Osteoblast (primary cell): ENCODE measurements around the gene MYT1. TPM values are rescaled to one million over a fixed set of nuclear protein-coding genes. Genes with fewer than 3 reads are reported as not detected.
"Not testable (repeated sequence)": the region's sequence is repeated elsewhere in the genome, so short reads cannot be mapped to it uniquely, and the experiment has no call there.

Experiments used
- DNase-seq: peaks from one replicate; pipeline ENCODE4 v3.0.0; 2011; ENCODE audit warnings: low spot score, mixed read lengths; ENCODE audit not compliant: insufficient read length; ENCODE audit errors: missing footprints
- H2AFZ ChIP-seq: 2 replicates; pipeline ENCODE4 v1.6.0; 2011; ENCODE audit warnings: mild to moderate bottlenecking, low read length
- H3K27ac ChIP-seq: 2 replicates; pipeline ENCODE4 v1.5.1; 2011; ENCODE audit warnings: mild to moderate bottlenecking, low read depth, low read length, moderate library complexity
- H3K27me3 ChIP-seq: 2 replicates; pipeline ENCODE4 v1.6.0; 2012; ENCODE audit warnings: mild to moderate bottlenecking, control low read depth, inconsistent platforms, low read length, moderate library complexity; ENCODE audit not compliant: insufficient read depth
- H3K36me3 ChIP-seq: 2 replicates; pipeline ENCODE4 v1.5.1; 2011; ENCODE audit warnings: mild to moderate bottlenecking, low read length, control low read depth, moderate library complexity; ENCODE audit not compliant: insufficient read depth
- H3K4me1 ChIP-seq: 2 replicates; pipeline ENCODE4 v1.5.1; 2011; ENCODE audit warnings: mild to moderate bottlenecking, low read length, control low read depth, moderate library complexity; ENCODE audit not compliant: insufficient read depth
- H3K4me2 ChIP-seq: 2 replicates; pipeline ENCODE4 v1.6.0; 2011; ENCODE audit warnings: mild to moderate bottlenecking, low read length; ENCODE audit not compliant: insufficient read depth
- H3K4me3 ChIP-seq: fragments of 200-600 bp; sonication (generic); 3 replicates; pipeline ENCODE4 v1.5.1; 2012; ENCODE audit warnings: mild to moderate bottlenecking, low read length, inconsistent platforms; ENCODE audit not compliant: insufficient read depth
- H3K79me2 ChIP-seq: 2 replicates; pipeline ENCODE4 v1.6.0; 2012; ENCODE audit warnings: mild to moderate bottlenecking, low read length, control low read depth, inconsistent platforms; ENCODE audit not compliant: insufficient read depth
- H3K9me3 ChIP-seq: 2 replicates; pipeline ENCODE4 v1.5.1; 2011; ENCODE audit warnings: low read depth, low read length, control low read depth
- H4K20me1 ChIP-seq: 2 replicates; pipeline ENCODE4 v1.6.0; 2012; ENCODE audit warnings: mild to moderate bottlenecking, low read length, control low read depth; ENCODE audit not compliant: insufficient read depth
- CTCF ChIP-seq: IDR thresholded peaks from 2 replicates; pipeline ENCODE4 v1.5.1; 2011; ENCODE audit warnings: mild to moderate bottlenecking, low read depth, low read length, moderate library complexity; ENCODE audit errors: extremely low read depth
- total RNA-seq: library from RNA; depleted of rRNA; stranded (reverse); fragments of >200 nt; gene quantifications from 2 replicates; pipeline ENCODE4 v1.2.3, GENCODE V29; 2012

MYT1 gene
- total RNA-seq, 1 donor, result not detected

GRCh38 chr20:64176551-64176950, 12.3 kb downstream of the MYT1 start:
- DNase-seq, result peak; percentile 76
- H3K27me3 ChIP-seq, result peaks cover 11% of the 10 kb centered on the region

GRCh38 chr20:64176971-64177370, 12.7 kb downstream of the MYT1 start:
- Histone ChIP-seq H3K36me3 (no peaks in the 10 kb centered on the region), H4K20me1 (no peaks in the 10 kb centered on the region), H3K27ac (no peak overlapping the region), H3K79me2 (no peaks in the 10 kb centered on the region), H3K4me1 (no peaks in the 10 kb centered on the region), H2AFZ (no peak overlapping the region), H3K9me3 (no peaks in the 10 kb centered on the region), H3K27me3 (peaks cover 11% of the 10 kb centered on the region), H3K4me2 (no peak overlapping the region), H3K4me3 (no peak overlapping the region)
- peak; percentile 37 for DNase-seq
- no peak for TF ChIP-seq CTCF

More at GRCh38 chr20:64176551-64176950, 12.3 kb downstream of the MYT1 start:
- Histone ChIP-seq H3K9me3 (no peaks in the 10 kb centered on the region), H3K4me2 (no peak overlapping the region), H3K4me3 (no peak overlapping the region), H4K20me1 (no peaks in the 10 kb centered on the region), H3K27ac (no peak overlapping the region), H3K79me2 (no peaks in the 10 kb centered on the region), H3K4me1 (no peaks in the 10 kb centered on the region), H3K36me3 (no peaks in the 10 kb centered on the region), H2AFZ (no peak overlapping the region)
- TF ChIP-seq CTCF, result no peak

GRCh38 chr20:64177384-64177783, 13.1 kb downstream of the MYT1 start:
- no peak overlapping the region for H3K4me3 ChIP-seq
- H3K27me3 ChIP-seq, result peaks cover 11% of the 10 kb centered on the region
- no peak overlapping the region for H2AFZ ChIP-seq
- H3K4me2 ChIP-seq, result no peak overlapping the region
- no peaks in the 10 kb centered on the region for H3K79me2 ChIP-seq
- TF ChIP-seq CTCF, result no peak
- no peak overlapping the region for H3K27ac ChIP-seq
- H3K36me3 ChIP-seq, result no peaks in the 10 kb centered on the region
- peak; percentile 23 for DNase-seq
- H3K9me3 ChIP-seq, result no peaks in the 10 kb centered on the region
- no peaks in the 10 kb centered on the region for H3K4me1 ChIP-seq
- no peaks in the 10 kb centered on the region for H4K20me1 ChIP-seq

- no peaks in the 10 kb centered on the region for H3K79me2 ChIP-seq
- no peaks in the 10 kb centered on the region for H3K4me1 ChIP-seq
- no peak for TF ChIP-seq CTCF
- H3K36me3 ChIP-seq, result no peaks in the 10 kb centered on the region
- H3K27me3 ChIP-seq, result peaks cover 11% of the 10 kb centered on the region
- H3K9me3 ChIP-seq, result no peaks in the 10 kb centered on the region
- H2AFZ ChIP-seq, result no peak overlapping the region
- H3K27ac ChIP-seq, result no peak overlapping the region
- H4K20me1 ChIP-seq, result no peaks in the 10 kb centered on the region
- no peak overlapping the region for H3K4me2 ChIP-seq
- DNase-seq, result peak; percentile 4
- no peak overlapping the region for H3K4me3 ChIP-seq
Observed at GRCh38 chr20:64177787-64178186, 13.5 kb downstream of the MYT1 start.

- not testable (repeated sequence) for H3K9me3 ChIP-seq, H3K27me3 ChIP-seq, H4K20me1 ChIP-seq, H2AFZ ChIP-seq, H3K36me3 ChIP-seq, DNase-seq, H3K4me3 ChIP-seq, H3K4me1 ChIP-seq, H3K79me2 ChIP-seq, H3K27ac ChIP-seq, H3K4me2 ChIP-seq
Observed at GRCh38 chr20:64178925-64179324, 14.7 kb downstream of the MYT1 start.
